GM23248 (cell line): ENCODE results near the gene PKD1L1.

Experiments used
- EZH2 ChIP-seq: fragments of 200-600 bp; sonication (generic); IDR thresholded peaks from 2 replicates; pipeline ENCODE4 v1.6.1; 2018; ENCODE audit warnings: antibody characterized with exemption, mild to moderate bottlenecking; ENCODE audit not compliant: insufficient read depth, poor library complexity, severe bottlenecking
- EZH2phosphoT487 ChIP-seq: fragments of 200-600 bp; sonication (generic); IDR thresholded peaks from 2 replicates; pipeline ENCODE4 v1.6.1; 2018; ENCODE audit warnings: antibody characterized with exemption, moderate library complexity, mild to moderate bottlenecking, low read depth; ENCODE audit not compliant: insufficient read depth

DNA sequence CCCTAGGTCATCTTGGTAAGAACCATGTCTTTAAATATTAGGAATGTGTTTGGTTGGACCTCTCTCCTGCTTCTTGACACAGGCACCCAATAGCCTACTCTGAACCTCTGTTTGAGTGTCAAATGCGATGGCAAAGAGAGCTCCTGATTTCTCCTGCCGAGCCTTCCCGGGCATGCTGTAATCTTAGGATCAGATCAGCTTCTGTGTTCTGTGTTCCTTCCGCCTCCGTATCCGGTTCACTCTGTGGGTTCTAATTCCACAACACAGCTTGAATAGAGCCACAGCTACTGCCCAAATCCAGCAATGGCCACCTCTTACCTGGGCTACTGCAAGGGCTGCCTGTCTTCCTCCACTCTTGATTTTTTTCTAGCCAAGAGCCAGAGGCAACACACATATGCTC is 201.1 kb downstream of the PKD1L1 start:
- TF ChIP-seq EZH2 (no peak), EZH2phosphoT487 (no peak)
